ENCODE results near the gene MR1. TPM values are rescaled to one million over a fixed set of nuclear protein-coding genes. Genes with fewer than 3 reads are reported as not detected.

MR1 gene
- total and polyA plus RNA-seq, 2 of the 13 experiments (the other 11 are each of a cell fraction or from before 2014, with no cell fraction given) = 7.7 to 10.4 TPM

DNA sequence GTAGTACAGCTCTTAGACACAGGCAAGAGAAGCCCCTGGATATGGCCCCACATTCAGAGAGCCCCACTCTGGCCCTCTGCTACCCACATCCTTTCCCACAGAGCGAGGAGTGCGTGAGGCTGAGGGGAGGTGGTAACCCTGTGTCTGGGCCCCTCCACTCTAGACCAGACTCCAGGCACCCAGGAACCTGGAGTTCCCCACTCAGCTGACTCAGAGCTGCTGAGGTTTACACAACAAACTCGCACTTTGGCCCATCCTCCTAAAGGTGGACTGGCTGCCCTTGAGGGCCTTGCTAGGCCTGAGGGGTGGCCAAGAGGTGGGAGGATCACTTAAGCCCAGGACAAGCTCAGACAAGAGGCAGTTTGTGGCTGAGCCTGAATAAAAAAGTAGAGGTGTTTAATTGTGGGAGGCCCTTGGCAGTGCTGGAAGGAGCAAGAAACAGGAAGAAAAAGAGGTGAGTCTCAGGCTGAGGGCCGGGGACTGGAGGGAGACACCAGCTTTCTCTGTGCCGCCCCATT lies 10.7 kb downstream of the MR1 start (continued):
- no peak for TF ChIP-seq ZNF407 (CRISPR knock-in tag; IDR thresholded peaks at IDR 0.05; ENCODE audit: not compliant biosample characterization)
- TF ChIP-seq ZNF713 (CRISPR knock-in tag; IDR thresholded peaks at IDR 0.05) = no peak
- TF ChIP-seq POLR2A (IDR thresholded peaks at IDR 0.05; ENCODE audit: insufficient read depth in 1 of 2, low read depth in 2 of 2, low read length in 2 of 2) = 0 out of 4 replicates have a peak, but pooled peaks of 1 of the 2 experiments have one; percentile 22
- no peak for TF ChIP-seq HNRNPH1 (optimal IDR thresholded peaks at IDR 0.05; ENCODE audit: low read depth, low read length)
- TF ChIP-seq SOX6 (IDR thresholded peaks at IDR 0.05) = no peak
- TF ChIP-seq SOX6 (CRISPR knock-in tag; IDR thresholded peaks at IDR 0.05) = no peak
- no peak; the same call in 1 of the 2 replicates for TF ChIP-seq NR2F6 (IDR thresholded peaks at IDR 0.05)
- 0 out of 2 replicates have a peak, but pooled peaks have one; percentile 33 for TF ChIP-seq NR2F6 (CRISPR knock-in tag; IDR thresholded peaks at IDR 0.05)
- TF ChIP-seq YY1 (IDR thresholded peaks at IDR 0.05; ENCODE audit: insufficient read depth, insufficient replicate concordance, low read depth, low read length) = peak; percentile 18
- TF ChIP-seq NCOA1 (CRISPR knock-in tag; IDR thresholded peaks at IDR 0.05) = 0 out of 2 replicates have a peak, but pooled peaks have one; percentile 29
- TF ChIP-seq CBX1 (IDR thresholded peaks at IDR 0.05; ENCODE audit: low read depth) = no peak
- TF ChIP-seq ZNF121 (CRISPR knock-in tag; IDR thresholded peaks at IDR 0.05) = peak; percentile 83
- no peak for TF ChIP-seq XBP1 (CRISPR knock-in tag; IDR thresholded peaks at IDR 0.05)
- no peak for TF ChIP-seq ZNF496 (CRISPR knock-in tag; IDR thresholded peaks at IDR 0.05; ENCODE audit: insufficient replicate concordance)
- no peak for TF ChIP-seq PAF1 (CRISPR knock-in tag; IDR thresholded peaks at IDR 0.05)
- no peak for TF ChIP-seq ZNF256 (CRISPR knock-in tag; conservative IDR thresholded peaks at IDR 0.05)
- no peak for TF ChIP-seq HOXA7 (CRISPR knock-in tag; IDR thresholded peaks at IDR 0.05)
- no peak for TF ChIP-seq ZC3H13 (CRISPR knock-in tag; IDR thresholded peaks at IDR 0.05)
- TF ChIP-seq, protein P1, sequence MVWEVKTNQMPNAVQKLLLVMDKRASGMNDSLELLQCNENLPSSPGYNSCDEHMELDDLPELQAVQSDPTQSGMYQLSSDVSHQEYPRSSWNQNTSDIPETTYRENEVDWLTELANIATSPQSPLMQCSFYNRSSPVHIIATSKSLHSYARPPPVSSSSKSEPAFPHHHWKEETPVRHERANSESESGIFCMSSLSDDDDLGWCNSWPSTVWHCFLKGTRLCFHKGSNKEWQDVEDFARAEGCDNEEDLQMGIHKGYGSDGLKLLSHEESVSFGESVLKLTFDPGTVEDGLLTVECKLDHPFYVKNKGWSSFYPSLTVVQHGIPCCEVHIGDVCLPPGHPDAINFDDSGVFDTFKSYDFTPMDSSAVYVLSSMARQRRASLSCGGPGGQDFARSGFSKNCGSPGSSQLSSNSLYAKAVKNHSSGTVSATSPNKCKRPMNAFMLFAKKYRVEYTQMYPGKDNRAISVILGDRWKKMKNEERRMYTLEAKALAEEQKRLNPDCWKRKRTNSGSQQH (CRISPR knock-in tag; IDR thresholded peaks at IDR 0.05; ENCODE audit: low read depth) = no peak
- no peak for TF ChIP-seq ZNF274 (CRISPR knock-in tag; IDR thresholded peaks at IDR 0.05)
- TF ChIP-seq ESRRA (CRISPR knock-in tag; IDR thresholded peaks at IDR 0.05; ENCODE audit: low read depth) = peak; percentile 90
- no peak for TF ChIP-seq ZNF570 (CRISPR knock-in tag; IDR thresholded peaks at IDR 0.05; ENCODE audit: borderline replicate concordance)
- no peak for TF ChIP-seq ZNF75D (CRISPR knock-in tag; IDR thresholded peaks at IDR 0.05; ENCODE audit: borderline replicate concordance)
- 0 out of 2 replicates have a peak, but pooled peaks have one; percentile 44 for TF ChIP-seq ZNF264 (CRISPR knock-in tag; IDR thresholded peaks at IDR 0.05)
